ENCODE results near the gene ZNF169. TPM values are rescaled to one million over a fixed set of nuclear protein-coding genes. Genes with fewer than 3 reads are reported as not detected.
"Not testable (repeated sequence)": the region's sequence is repeated elsewhere in the genome, so short reads cannot be mapped to it uniquely, and the experiment has no call there.

The ZNF169 gene
- total RNA-seq, 4 donors from 2014 or later: 5.1 to 28.5 (median 10.4) TPM

DNA sequence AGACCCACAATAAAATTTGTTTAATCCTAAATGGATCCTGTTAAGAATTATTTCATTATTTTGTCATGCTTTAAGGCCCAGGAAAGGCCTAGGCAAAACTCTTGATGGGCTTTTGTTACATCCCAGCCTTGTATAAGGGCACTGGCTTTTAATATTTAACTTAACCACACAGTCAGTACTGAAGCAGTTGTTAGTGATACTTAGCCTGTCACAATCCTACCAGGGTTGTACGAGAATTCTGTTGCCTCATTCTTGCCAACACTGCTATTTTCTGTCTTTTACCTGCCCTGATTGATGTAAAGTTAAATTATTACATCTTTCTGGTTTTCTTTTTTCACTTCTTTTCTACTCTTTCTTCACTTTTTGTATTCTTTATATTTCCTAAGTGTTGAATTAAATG, 10.9 kb downstream of the ZNF169 start:
- Histone ChIP-seq H3K36me3 (no peaks in the 10 kb centered on the region), H3K27me3 (no peaks in the 10 kb centered on the region), H3K4me3 (no peak overlapping the region), H3K4me1 (no peaks in the 10 kb centered on the region), H3K9me3 (no peaks in the 10 kb centered on the region), H3K27ac (no peak overlapping the region)
- DNase-seq: no peak
- TF ChIP-seq, protein P1, sequence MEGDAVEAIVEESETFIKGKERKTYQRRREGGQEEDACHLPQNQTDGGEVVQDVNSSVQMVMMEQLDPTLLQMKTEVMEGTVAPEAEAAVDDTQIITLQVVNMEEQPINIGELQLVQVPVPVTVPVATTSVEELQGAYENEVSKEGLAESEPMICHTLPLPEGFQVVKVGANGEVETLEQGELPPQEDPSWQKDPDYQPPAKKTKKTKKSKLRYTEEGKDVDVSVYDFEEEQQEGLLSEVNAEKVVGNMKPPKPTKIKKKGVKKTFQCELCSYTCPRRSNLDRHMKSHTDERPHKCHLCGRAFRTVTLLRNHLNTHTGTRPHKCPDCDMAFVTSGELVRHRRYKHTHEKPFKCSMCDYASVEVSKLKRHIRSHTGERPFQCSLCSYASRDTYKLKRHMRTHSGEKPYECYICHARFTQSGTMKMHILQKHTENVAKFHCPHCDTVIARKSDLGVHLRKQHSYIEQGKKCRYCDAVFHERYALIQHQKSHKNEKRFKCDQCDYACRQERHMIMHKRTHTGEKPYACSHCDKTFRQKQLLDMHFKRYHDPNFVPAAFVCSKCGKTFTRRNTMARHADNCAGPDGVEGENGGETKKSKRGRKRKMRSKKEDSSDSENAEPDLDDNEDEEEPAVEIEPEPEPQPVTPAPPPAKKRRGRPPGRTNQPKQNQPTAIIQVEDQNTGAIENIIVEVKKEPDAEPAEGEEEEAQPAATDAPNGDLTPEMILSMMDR (IDR thresholded peaks at IDR 0.05): no peak
- no peak for TF ChIP-seq POLR2A (IDR thresholded peaks at IDR 0.05)
- intact Hi-C loops (cut with DNase I; ENCODE audit: low total_unique reads): no loop called here

DNA sequence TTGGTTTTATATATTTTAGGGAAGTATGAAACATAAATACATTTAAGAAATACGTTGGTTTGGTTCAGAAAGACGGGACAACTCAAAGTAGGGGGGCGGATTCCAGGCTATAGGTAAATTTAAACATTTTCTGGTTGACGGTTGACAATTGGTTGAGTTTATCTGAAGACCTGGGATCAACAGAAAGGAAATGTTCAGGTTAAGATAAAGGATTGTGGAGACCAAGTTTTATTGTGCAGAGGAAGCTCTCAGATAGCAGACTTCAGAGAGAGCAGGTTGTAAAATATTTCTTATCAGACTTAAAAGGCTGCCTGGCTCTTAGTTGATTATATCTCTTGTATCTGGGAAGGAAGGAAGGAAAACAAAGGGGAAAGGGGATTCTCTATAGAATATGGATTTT, 17.9 kb downstream of the ZNF169 start:
- H3K27ac ChIP-seq; H3K9me3 ChIP-seq; H3K4me3 ChIP-seq; H3K27me3 ChIP-seq; DNase-seq; H3K4me1 ChIP-seq; H3K36me3 ChIP-seq; intact Hi-C loops (cut with DNase I; ENCODE audit: low total_unique reads): not testable (repeated sequence)

DNA sequence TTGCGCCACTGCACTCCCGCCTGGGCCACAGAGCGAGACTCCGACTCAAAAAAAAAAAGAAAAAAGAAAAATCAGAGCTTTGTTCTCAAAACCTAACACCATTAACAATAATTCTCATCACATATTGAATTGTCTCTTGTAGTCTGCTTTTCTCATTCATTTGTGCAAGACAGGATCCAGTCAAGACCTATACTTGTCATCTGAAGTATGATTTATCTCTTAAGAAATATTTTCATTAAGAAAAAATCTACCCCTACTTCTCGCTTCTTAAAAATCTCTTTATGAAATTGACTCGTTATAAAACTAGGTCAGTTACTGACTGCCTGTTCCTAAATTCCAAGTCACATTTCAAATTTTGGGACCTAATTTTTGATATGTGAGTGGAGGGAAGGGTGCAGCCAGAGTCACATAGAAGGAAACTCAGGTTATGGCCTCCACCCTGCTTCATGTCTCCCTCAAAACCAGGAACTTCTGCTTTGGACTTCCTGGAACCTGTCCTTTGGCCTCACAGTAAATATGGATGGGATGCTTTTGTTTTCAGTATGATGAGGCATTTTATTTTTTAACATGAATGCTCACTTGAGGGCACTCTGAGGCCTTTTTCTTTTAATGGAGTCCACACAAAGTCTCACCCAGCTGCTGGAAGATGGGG, 18.9 kb downstream of the ZNF169 start:
- H3K27me3 ChIP-seq: no peaks in the 10 kb centered on the region
- H3K36me3 ChIP-seq: no peaks in the 10 kb centered on the region
- DNase-seq: no peak
- TF ChIP-seq, protein P1 (IDR thresholded peaks at IDR 0.05): no peak
- TF ChIP-seq POLR2A (IDR thresholded peaks at IDR 0.05): no peak
- H3K9me3 ChIP-seq: no peaks in the 10 kb centered on the region
- no peak overlapping the region for H3K4me3 ChIP-seq
- intact Hi-C loops (cut with DNase I; ENCODE audit: low total_unique reads): no loop called here
- H3K4me1 ChIP-seq: no peaks in the 10 kb centered on the region
- H3K27ac ChIP-seq: no peak overlapping the region

DNA sequence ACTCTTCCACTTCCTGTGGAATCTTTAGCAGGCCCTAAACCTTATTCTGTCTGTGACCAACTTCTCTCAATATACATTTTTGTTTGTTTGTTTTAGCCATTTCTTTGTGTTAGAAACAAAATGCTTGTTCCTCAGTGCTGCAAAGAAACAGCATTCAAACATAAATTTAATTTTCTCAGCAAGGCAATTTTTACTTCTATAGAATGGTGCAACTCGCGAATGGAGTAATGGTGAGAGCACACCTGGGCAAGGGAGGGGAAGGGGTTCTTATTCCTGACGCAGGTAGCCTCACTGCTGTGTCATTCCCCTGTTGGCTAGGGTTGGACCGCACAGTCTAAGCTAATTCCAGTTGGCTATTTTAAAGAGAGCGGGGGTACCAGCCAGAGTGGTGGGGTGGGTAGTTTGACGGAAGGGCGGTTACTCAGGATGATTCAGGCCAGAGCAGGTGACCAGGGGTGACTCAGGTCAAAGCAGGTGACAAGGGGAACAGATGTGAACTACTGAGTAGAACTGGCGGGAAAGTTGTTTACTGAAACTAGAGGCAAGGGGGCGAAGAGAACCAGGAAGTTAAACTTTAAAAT, 21.4 kb downstream of the ZNF169 start:
- Histone ChIP-seq H3K4me1 (no peaks in the 10 kb centered on the region), H3K27ac (no peak overlapping the region), H3K4me3 (no peak overlapping the region), H3K27me3 (no peaks in the 10 kb centered on the region), H3K9me3 (no peaks in the 10 kb centered on the region), H3K36me3 (no peaks in the 10 kb centered on the region)
- intact Hi-C loops (cut with DNase I; ENCODE audit: low total_unique reads): no loop called here
- TF ChIP-seq, protein P1 (IDR thresholded peaks at IDR 0.05): no peak
- TF ChIP-seq POLR2A (IDR thresholded peaks at IDR 0.05): no peak
- no peak for DNase-seq

DNA sequence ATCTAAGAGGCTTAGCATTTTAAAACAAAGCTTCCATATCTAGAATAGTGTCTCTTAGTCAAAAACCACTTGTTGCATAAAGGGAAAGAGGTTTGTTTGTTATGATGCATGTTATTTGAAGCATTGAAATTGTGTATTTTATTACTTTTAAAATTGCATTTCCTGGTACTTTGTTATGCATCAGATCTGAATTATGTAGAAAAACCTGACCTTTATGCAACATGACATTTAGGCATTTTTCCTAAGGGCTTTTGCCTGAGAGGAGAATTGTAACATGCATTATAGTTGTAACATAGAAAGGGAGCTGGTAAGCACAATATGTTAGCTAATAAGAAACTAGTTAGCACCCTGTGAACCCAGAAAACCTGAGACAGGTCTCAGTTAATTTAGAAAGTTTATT, 22.0 kb downstream of the ZNF169 start:
- Histone ChIP-seq H3K4me3 (no peak overlapping the region), H3K4me1 (no peaks in the 10 kb centered on the region), H3K9me3 (no peaks in the 10 kb centered on the region), H3K27ac (no peak overlapping the region), H3K27me3 (no peaks in the 10 kb centered on the region), H3K36me3 (no peaks in the 10 kb centered on the region)
- TF ChIP-seq, protein P1 (IDR thresholded peaks at IDR 0.05): no peak
- TF ChIP-seq POLR2A (IDR thresholded peaks at IDR 0.05): no peak
- DNase-seq: no peak
- intact Hi-C loops (cut with DNase I; ENCODE audit: low total_unique reads): no loop called here
